Transverse colon (tissue), 4 donors: ENCODE measurements around the gene SAP30BP. TPM values are rescaled to one million over a fixed set of nuclear protein-coding genes. Genes with fewer than 3 reads are reported as not detected.

ENCODE experiments used
- DNase-seq: peaks from one replicate; pipeline ENCODE4 v3.0.0-alpha.2; 2019
- H3K27ac ChIP-seq, 4 donors: fragments of 200-600 bp; sonication (generic); 2 replicates each; pipeline ENCODE4 v1.5.1; 2016 to 2018; ENCODE audit warnings: inconsistent platforms in 4 of 4
- H3K27me3 ChIP-seq: fragments of 200-600 bp; sonication (generic); 2 replicates; pipeline ENCODE4 v1.5.1; 2017; ENCODE audit warnings: inconsistent platforms
- H3K36me3 ChIP-seq, 4 donors: fragments of 200-600 bp; sonication (generic); 2 replicates each; pipeline ENCODE4 v1.5.1; 2017 to 2019; ENCODE audit warnings: inconsistent platforms in 4 of 4
- H3K4me1 ChIP-seq, 4 donors: fragments of 200-600 bp; sonication (generic); 2 replicates each; pipeline ENCODE4 v1.5.1; 2017 to 2020; ENCODE audit warnings: inconsistent platforms in 4 of 4
- H3K4me3 ChIP-seq, 4 donors: fragments of 200-600 bp; sonication (generic); 1 replicate in 1 of 4; 2 replicates in 3 of 4; pipeline versions ENCODE4 v1.5.1 to v1.6.1; 2017 to 2019; ENCODE audit warnings: inconsistent platforms in 4 of 4
- H3K9me3 ChIP-seq, 2 donors: fragments of 200-600 bp; sonication (generic); 2 replicates each; pipeline ENCODE4 v1.5.1; 2017 to 2019; ENCODE audit warnings: inconsistent platforms in 2 of 2
- CTCF ChIP-seq, 5 experiments: fragments of 200-600 bp in 3 of 5; fragments of 450-650 bp in 2 of 5; sonication (generic) in 3 of 5; IDR thresholded peaks; 1 replicate in 2 of 5; 2 replicates in 3 of 5; pipeline ENCODE4 v1.5.1; 2016 to 2017; ENCODE audit warnings: antibody characterized with exemption in 5 of 5, inconsistent platforms in 3 of 5, mild to moderate bottlenecking in 2 of 5, moderate library complexity in 1 of 5
- EP300 ChIP-seq: sonication (generic); formaldehyde crosslinking; IDR thresholded peaks from one replicate; pipeline ENCODE4 v1.6.1; 2017; ENCODE audit warnings: antibody characterized with exemption, low read depth
- POLR2A ChIP-seq: fragments of 450-650 bp; IDR thresholded peaks from one replicate; pipeline ENCODE4 v1.6.1; 2016; ENCODE audit warnings: antibody characterized with exemption, mild to moderate bottlenecking, moderate library complexity
- POLR2AphosphoS5 ChIP-seq, 3 donors: sonication (generic); formaldehyde crosslinking; IDR thresholded peaks; one replicate each; pipeline ENCODE4 v1.6.1; 2016; ENCODE audit warnings: antibody characterized with exemption in 3 of 3
- WGBS, 2 donors: methylation state at CpG; one replicate each; pipeline ENCODE4 v1.1.5; 2018; ENCODE audit warnings: low coverage in 1 of 2; 5-methylcytosine and 5-hydroxymethylcytosine counted together
- in situ Hi-C, 4 donors: fragments of 200-750 bp; cut with MboI; loops; one replicate each; pipeline versions ENCODE4 v1.15.0 to v1.15.1; 2017; ENCODE audit warnings: low sequenced_read_pairs in 3 of 4, low pct_ligation_motif_present in 1 of 4, low pct_unique_long_range_greater_than_20kb in 1 of 4
- intact Hi-C: fragments of 100-400 bp; cut with DNase I; formaldehyde crosslinking; loops from one replicate; pipeline ENCODE4 v1.15.1; 2023; ENCODE audit warnings: low total_unique reads
- total RNA-seq, 4 donors: library from RNA; depleted of rRNA; stranded (reverse); fragments of >200 nt; gene quantifications; one replicate each; pipeline ENCODE4 v1.1.0, GENCODE V29; 2016

Gene SAP30BP
- total RNA-seq, 4 donors from 2014 or later = 49.0 to 83.8 (median 71.4) TPM

GRCh38 chr17:75730065-75730464 is 62.9 kb downstream of the SAP30BP start:
- Histone ChIP-seq H3K36me3 (peaks cover 0 to 24% (median 0%) of the 10 kb centered on the region in 4 donors), H3K9me3 (no peaks in the 10 kb centered on the region), H3K27ac (no peak overlapping the region), H3K27me3 (no peaks in the 10 kb centered on the region), H3K4me3 (no peak overlapping the region), H3K4me1 (peaks cover 7 to 21% (median 15%) of the 10 kb centered on the region in 4 donors)
- no peak for DNase-seq
- in situ Hi-C loops (no loop called here), intact Hi-C loops (no loop called here)
- WGBS, 2 donors = 80 to 89% methylated on average over 1 to 24 of the region's 24 CpGs
- TF ChIP-seq POLR2AphosphoS5 (IDR thresholded peaks at IDR 0.05) (no peak), POLR2A (no peak), EP300 (no peak), CTCF (IDR thresholded peaks at IDR 0.05) (no peak)

- no peak for TF ChIP-seq CTCF (IDR thresholded peaks at IDR 0.05)
- TF ChIP-seq EP300 = no peak
- TF ChIP-seq POLR2A = no peak
- no peak for TF ChIP-seq POLR2AphosphoS5 (IDR thresholded peaks at IDR 0.05)
- 81% methylated on average over 24 of the region's 26 CpGs; no CpG with 5 or more reads in 1 of the 2 donors for WGBS, 2 donors
- Histone ChIP-seq H3K4me1 (peaks cover 7 to 21% (median 15%) of the 10 kb centered on the region in 4 donors), H3K27me3 (no peaks in the 10 kb centered on the region), H3K9me3 (no peaks in the 10 kb centered on the region), H3K4me3 (no peak overlapping the region), H3K36me3 (peaks cover 0 to 22% (median 0%) of the 10 kb centered on the region in 4 donors), H3K27ac (peak overlapping the region; percentile 58 to 76 (median 71))
- in situ Hi-C loops (no loop called here), intact Hi-C loops (no loop called here)
- no peak for DNase-seq
Measured at GRCh38 chr17:75731086-75731715, 64.1 kb downstream of the SAP30BP start.

- intact Hi-C loops (no loop called here), in situ Hi-C loops (no loop called here)
- WGBS, 2 donors = 72% methylated on average over 31 of the region's 31 CpGs; no CpG with 5 or more reads in 1 of the 2 donors
- H3K36me3 ChIP-seq = peaks cover 0 to 26% (median 2%) of the 10 kb centered on the region in 4 donors
- H3K27me3 ChIP-seq = no peaks in the 10 kb centered on the region
- H3K4me3 ChIP-seq = no peak overlapping the region
- TF ChIP-seq CTCF (IDR thresholded peaks at IDR 0.05) (peak in 4 of 5 experiments; percentile 18 to 49 (median 26)), POLR2AphosphoS5 (IDR thresholded peaks at IDR 0.05) (peak in 2 of 3 donors; percentile 6 to 12), EP300 (no peak), POLR2A (no peak)
- peak overlapping the region; percentile 66 to 76 (median 74) for H3K27ac ChIP-seq
- peaks cover 7 to 21% (median 15%) of the 10 kb centered on the region in 4 donors for H3K4me1 ChIP-seq
- no peaks in the 10 kb centered on the region for H3K9me3 ChIP-seq
- DNase-seq = peak; percentile 90
Measured at GRCh38 chr17:75731716-75732498, 64.8 kb downstream of the SAP30BP start.

- no peak overlapping the region for H3K27ac ChIP-seq
- in situ Hi-C loops (no loop called here), intact Hi-C loops (no loop called here)
- H3K27me3 ChIP-seq = no peaks in the 10 kb centered on the region
- no peak for DNase-seq
- peaks cover 7 to 21% (median 15%) of the 10 kb centered on the region in 4 donors for H3K4me1 ChIP-seq
- TF ChIP-seq CTCF (IDR thresholded peaks at IDR 0.05) (no peak), POLR2A (no peak), EP300 (no peak), POLR2AphosphoS5 (IDR thresholded peaks at IDR 0.05) (no peak)
- H3K4me3 ChIP-seq = no peak overlapping the region
- 67 to 93% methylated on average over 1 to 18 of the region's 18 CpGs for WGBS, 2 donors
- H3K36me3 ChIP-seq = peaks cover 0 to 20% (median 3%) of the 10 kb centered on the region in 4 donors
- no peaks in the 10 kb centered on the region for H3K9me3 ChIP-seq
Measured at GRCh38 chr17:75733471-75733870, 66.3 kb downstream of the SAP30BP start.
